Measurements from ENCODE around the gene SPTLC1.
"Not testable (repeated sequence)": the region's sequence is repeated elsewhere in the genome, so short reads cannot be mapped to it uniquely, and the experiment has no call there.

SPTLC1 gene

DNA sequence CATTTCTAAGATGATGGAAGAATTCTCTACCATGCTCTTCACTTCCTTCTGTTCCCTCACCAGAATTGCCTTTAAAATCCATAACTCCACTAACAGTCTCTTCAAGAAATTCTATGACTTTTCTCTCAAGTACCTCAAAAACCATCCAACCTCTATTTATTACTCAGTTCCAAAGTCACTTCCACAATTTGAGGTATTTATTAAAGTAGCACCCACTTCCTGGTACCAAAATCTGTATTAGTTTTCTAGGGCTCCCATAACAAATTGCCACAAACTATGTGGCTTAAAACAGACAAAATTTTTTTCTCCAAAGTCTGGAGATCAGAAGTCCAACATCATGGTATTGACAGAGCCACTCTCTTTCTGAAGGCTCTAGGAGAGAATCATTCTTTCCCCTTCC lies 4.9 kb upstream of the SPTLC1 start:
- H3K4me3 ChIP-seq (ENCODE audit: low read depth, low read length), result no peak overlapping the region
- DNase-seq (ENCODE audit: low read depth), result no peak
- TF ChIP-seq, protein P1, sequence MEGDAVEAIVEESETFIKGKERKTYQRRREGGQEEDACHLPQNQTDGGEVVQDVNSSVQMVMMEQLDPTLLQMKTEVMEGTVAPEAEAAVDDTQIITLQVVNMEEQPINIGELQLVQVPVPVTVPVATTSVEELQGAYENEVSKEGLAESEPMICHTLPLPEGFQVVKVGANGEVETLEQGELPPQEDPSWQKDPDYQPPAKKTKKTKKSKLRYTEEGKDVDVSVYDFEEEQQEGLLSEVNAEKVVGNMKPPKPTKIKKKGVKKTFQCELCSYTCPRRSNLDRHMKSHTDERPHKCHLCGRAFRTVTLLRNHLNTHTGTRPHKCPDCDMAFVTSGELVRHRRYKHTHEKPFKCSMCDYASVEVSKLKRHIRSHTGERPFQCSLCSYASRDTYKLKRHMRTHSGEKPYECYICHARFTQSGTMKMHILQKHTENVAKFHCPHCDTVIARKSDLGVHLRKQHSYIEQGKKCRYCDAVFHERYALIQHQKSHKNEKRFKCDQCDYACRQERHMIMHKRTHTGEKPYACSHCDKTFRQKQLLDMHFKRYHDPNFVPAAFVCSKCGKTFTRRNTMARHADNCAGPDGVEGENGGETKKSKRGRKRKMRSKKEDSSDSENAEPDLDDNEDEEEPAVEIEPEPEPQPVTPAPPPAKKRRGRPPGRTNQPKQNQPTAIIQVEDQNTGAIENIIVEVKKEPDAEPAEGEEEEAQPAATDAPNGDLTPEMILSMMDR (IDR thresholded peaks at IDR 0.05; ENCODE audit: low read depth, low read length), result no peak
- no peak for TF ChIP-seq POLR2A (IDR thresholded peaks at IDR 0.05; ENCODE audit: extremely low read depth, insufficient read length)
- TF ChIP-seq, protein P2, sequence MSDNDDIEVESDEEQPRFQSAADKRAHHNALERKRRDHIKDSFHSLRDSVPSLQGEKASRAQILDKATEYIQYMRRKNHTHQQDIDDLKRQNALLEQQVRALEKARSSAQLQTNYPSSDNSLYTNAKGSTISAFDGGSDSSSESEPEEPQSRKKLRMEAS (IDR thresholded peaks at IDR 0.05; ENCODE audit: low read depth, low read length), result no peak
- TF ChIP-seq MYC (IDR thresholded peaks at IDR 0.05; ENCODE audit: low read depth, low read length), result no peak

DNA sequence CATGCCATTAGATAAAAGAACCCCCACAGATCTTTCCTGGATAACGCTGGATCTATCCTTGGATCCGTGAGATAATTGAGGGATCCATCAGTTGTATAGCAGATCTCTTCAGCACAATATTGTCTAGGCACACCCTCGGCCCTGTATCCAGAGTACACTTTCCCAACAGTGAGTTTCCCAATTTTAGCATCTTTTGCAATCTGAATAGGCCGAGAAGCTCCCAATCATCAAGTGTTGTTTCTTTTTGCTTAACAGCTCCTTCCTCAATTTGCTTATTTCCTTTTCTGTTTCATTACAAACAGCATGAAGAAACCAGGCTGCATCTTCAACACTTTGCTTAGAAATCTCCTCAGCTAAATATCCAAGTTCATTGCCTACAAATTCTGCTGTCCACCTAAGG lies 4.4 kb upstream of the SPTLC1 start:
- TF ChIP-seq, protein P2 (IDR thresholded peaks at IDR 0.05; ENCODE audit: low read depth, low read length), result no peak
- TF ChIP-seq POLR2A (IDR thresholded peaks at IDR 0.05; ENCODE audit: extremely low read depth, insufficient read length), result no peak
- TF ChIP-seq, protein P1 (IDR thresholded peaks at IDR 0.05; ENCODE audit: low read depth, low read length), result no peak
- TF ChIP-seq MYC (IDR thresholded peaks at IDR 0.05; ENCODE audit: low read depth, low read length), result no peak
- H3K4me3 ChIP-seq (ENCODE audit: low read depth, low read length), result no peak overlapping the region
- peak; percentile 25 for DNase-seq (ENCODE audit: low read depth)

DNA sequence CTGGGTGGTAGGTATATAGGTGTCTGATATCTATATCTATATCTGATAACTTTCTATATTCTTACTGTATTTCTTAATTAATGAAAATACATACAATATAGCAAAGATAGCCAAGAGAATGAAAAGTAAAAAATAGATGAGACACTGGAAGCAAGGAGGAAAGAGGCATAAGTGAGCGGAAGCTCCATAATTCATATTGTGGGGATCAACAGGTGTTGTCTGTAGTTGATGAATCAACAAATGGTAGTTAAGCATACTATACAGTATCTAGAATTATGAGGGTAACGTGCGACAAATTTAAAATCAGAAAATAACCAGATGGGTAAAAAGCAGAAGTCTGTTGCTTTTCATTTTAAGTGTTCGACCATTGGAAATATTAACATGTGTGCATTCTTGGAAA lies 7.1 kb downstream of the SPTLC1 start:
- no peak for DNase-seq (ENCODE audit: low read depth)
- no peak overlapping the region for H3K4me3 ChIP-seq (ENCODE audit: low read depth, low read length)
- TF ChIP-seq, protein P2 (IDR thresholded peaks at IDR 0.05; ENCODE audit: low read depth, low read length), result no peak
- TF ChIP-seq, protein P1 (IDR thresholded peaks at IDR 0.05; ENCODE audit: low read depth, low read length), result no peak
- TF ChIP-seq MYC (IDR thresholded peaks at IDR 0.05; ENCODE audit: low read depth, low read length), result no peak
- no peak for TF ChIP-seq POLR2A (IDR thresholded peaks at IDR 0.05; ENCODE audit: extremely low read depth, insufficient read length)

DNA sequence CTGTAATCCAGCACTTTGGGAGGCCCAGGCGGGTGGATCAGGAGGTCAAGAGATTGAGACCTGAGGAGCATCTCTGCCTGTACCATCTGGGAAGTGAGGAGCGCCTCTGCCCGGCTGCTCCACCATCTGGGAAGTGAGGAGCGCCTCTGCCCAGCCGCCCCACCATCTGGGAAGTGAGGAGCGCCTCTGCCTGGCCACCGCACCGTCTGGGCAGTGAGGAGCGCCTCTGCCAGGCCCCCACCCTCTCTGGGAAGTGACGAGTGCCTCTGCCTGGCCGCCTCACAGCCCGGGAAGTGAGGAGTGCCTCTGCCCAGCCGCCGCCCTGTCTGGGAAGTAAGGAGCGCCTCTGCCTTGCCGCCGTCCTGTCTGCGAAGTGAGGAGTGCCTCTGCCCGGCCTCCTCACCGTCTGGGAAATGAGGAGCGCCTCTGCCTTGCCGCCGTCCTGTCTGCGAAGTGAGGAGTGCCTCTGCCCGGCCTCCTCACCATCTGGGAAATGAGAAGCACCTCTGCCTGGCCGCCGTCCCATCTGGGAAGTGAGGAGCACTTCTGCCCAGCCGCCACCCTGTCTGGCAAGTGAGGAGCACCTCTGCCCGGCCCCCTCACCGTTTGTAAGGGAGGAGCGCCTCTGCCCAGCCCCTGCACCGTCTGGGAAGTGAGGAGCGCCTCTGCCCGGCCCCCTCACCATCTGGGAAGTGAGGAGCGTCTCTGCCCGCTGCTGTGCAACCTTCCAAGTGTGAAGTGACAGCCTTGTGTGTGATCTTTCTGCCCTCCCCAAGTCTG lies 9.6 kb downstream of the SPTLC1 start:
- H3K4me3 ChIP-seq (ENCODE audit: low read depth, low read length); DNase-seq (ENCODE audit: low read depth): not testable (repeated sequence)

DNA sequence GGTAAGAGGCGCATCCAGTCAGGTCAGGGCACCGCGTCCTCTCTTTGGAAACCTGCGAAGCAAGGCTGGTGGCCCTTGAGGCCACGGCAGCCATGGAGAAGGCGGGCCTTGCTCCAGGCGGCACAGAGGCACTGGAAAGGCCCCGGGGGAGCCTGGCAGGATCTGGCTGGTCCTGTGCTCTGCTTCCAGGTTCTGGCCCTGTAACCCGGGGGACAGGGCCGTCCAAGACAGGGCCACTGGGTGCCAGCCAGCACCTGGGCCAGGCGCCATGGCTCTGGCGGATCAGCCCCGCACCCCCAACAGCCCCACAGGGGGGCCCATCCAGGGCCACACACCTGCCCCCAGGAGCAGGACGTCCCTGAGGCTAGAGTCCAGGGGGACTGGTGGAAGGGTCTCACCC lies 11.6 kb downstream of the SPTLC1 start:
- not testable (repeated sequence) for DNase-seq (ENCODE audit: low read depth); H3K4me3 ChIP-seq (ENCODE audit: low read depth, low read length)

DNA sequence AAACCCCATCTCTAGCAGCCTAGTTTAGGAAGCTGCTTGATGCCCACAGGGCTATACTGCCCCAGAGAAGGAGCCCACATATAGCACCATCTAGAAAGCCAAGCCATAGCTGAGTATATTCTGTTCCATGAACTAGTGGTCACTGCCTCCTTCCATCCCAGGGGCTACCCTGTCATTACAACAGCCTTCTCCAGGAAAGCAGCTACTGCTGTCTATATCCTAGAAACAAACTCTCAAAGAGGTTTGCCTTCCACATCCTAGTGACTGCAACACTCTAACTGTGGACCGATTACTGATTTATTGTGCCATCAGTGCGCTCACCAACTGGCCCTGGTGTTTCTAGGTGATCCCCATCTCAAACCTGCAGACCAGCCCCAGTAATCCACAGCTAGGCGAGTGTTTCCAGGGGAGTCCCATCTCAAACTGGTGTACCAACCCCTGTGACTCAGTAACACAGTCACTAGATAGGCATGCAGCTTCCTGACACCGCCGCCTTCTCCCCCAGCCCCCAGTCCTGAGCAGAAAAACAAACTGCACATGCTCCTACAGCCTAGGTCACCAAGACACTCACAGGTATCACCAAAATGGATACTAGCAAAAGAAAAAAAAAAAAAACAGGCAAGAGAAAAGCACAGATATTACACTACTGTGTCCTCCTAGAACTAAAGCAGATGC lies 14.8 kb downstream of the SPTLC1 start:
- TF ChIP-seq POLR2A (IDR thresholded peaks at IDR 0.05; ENCODE audit: extremely low read depth, insufficient read length), result no peak
- no peak for DNase-seq (ENCODE audit: low read depth)
- no peak overlapping the region for H3K4me3 ChIP-seq (ENCODE audit: low read depth, low read length)

DNA sequence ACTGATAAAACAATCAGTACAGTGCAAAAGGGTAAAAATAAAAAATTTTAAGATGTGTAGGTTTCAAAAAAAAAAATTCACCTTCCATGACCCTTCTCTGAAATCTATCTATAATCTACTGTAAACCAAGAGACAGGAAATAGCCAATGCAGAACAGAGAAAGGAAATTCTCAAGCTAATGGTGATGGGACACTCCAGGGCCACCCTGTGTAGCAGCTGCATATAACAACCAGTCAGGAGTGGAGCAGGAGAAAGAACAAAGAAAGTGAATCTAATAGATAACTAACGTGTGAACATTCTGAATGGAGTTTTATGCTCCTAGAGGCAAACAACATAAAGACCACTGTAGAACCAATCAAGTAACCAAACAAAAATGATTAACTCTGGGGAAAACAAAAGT lies 16.6 kb downstream of the SPTLC1 start:
- no peak for DNase-seq (ENCODE audit: low read depth)

More for the DNA sequence above, 16.6 kb downstream of the SPTLC1 start:
- H3K4me3 ChIP-seq (ENCODE audit: low read depth, low read length), result no peak overlapping the region
- TF ChIP-seq, protein P1 (IDR thresholded peaks at IDR 0.05; ENCODE audit: low read depth, low read length), result no peak
- TF ChIP-seq MYC (IDR thresholded peaks at IDR 0.05; ENCODE audit: low read depth, low read length) (no peak), POLR2A (IDR thresholded peaks at IDR 0.05; ENCODE audit: extremely low read depth, insufficient read length) (no peak)

Measured in NB4 (cell line).